Measurements from ENCODE around the gene CPN1.
"Not testable (repeated sequence)": the region's sequence is repeated elsewhere in the genome, so short reads cannot be mapped to it uniquely, and the experiment has no call there.

The CPN1 gene

DNA sequence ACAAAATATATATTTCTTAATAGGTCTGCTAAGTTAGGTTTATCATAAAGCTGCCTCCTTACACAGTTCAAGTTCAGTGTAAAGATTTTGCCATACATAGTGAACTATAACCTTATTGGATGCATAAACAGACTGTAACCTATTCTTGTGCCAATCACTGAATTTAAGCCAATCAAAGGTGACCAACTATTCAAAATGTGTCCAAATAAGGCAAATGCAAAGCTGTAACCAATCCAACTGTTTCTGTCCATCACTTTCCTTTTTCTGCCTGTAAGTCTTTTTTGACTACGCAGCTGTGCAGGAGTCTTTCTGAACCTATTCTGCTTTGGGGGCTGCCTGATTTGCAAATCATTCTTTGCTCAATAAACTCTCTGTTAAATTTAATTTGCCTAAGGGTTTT is 60.3 kb downstream of the CPN1 start:
- no peak for DNase-seq

DNA sequence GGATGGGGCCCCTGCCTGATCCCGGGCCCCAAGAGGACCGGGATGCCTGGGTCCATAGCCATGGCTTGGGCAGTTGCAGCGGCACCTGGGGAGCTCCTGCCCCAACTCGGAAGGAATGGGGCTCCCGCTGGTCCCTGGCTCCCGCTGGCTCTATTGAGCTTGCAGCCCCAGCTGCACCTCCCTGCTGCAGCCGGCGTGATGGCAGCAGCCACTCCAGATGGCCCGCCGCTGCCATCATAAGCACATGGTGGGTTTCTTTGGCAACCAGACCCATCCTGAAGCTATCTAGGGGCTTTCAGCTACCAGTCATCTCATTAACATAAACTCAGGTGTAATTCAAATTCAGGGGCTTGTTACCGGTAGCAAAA is 60.8 kb downstream of the CPN1 start:
- DNase-seq, result no peak

DNA sequence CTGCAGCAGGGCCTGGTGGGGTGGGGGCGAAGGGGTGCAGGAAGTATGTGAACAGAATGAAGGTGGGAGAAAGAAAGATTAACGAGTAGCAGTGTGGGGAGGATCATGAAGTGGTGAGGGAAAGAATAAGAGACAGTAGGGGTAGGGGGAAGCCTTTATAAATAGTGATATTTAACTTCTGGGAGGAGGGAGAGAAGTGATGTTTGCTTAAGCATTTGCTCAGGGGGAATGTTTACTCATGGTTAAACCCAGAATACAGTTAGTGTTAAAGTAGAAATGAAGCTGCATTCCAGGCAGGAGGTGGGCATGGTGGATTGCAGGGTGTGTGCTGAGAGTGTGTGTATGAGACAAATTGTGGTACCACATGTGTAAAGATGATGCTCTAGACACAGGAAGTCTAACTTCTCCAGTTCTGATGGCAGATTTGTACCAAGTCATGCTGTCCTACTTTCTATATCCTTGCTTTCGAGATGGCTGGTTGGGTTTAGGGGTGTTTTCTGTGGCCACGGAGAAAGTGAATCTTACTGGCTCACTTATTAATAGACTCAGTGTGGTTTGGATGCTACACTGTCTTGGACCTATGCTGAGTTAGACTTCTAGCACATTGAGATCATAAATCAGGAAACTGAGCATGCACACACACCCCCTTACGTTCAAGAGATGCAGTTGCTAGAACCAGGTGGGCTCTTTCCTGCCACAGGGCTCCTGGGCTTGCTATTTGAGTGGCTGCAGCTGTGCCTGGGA is 61.4 kb downstream of the CPN1 start:
- no peak for DNase-seq

DNA sequence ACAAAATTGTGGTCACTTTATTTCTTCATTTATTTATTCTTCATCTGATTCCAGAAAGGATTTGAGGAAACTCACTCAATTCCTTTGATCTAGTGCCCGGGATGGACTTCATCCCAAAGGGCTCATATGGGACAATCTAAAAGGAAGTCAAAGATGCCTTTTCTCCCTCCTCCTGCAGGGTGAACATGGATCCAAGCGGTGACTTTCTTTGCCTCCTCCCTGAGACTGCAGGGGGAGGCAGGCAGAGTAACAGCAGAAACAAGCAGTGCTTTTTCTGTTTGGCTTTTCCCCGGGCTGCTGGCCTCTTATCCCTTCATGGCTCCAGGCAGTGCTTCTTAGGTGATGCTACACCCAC is 61.9 kb downstream of the CPN1 start:
- DNase-seq, result no peak

DNA sequence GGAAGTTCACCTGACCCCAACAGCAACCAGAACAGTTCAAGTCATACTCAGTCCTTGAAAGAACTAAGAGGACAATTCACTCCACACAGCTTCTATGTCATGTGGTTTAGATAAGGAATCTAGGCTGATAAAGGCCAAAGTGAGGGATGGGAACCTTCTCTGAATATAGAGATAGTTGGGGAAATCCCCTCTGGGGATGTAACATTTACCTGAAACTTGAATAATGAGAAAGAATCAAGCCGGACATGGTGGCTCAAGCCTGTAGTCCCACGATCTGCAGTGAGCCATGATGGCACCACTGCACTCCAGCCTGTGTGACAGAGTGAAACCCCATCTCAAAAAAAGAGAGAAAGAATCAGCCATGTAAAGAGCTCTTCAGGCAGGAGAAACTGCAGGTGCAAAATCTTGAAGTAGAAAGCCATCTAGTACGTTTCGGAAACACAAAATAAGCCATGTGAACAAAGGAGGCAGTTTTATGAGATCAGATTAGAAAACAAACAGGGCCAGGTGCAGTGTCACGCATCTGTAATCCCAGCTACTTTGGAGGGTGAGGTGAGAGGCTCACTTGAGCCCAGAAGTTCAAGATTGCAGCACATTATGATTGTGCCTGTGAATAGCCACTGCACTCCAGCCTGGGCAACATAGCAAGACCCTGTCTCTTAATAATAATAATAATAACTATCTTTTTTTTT is 67.5 kb downstream of the CPN1 start:
- no peak for DNase-seq

DNA sequence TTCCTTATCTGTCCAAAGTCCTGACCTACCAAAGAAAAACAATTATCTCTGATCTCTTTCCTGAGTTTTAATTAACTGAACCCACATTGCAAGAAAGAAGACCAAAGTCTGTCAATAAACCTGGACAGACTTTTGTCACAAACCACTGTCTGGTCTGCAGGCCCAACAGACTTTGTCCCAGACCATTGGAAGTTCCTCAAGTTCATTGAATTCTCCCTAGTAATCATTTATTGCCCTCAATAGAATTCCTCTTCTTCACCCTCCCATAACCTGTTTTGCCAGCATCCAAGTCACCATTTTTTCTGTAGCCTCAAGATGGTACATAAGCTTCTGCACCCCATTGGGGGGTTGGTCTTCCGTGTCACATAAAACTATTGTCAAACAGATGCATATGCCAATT is 68.0 kb downstream of the CPN1 start:
- no peak for DNase-seq

DNA sequence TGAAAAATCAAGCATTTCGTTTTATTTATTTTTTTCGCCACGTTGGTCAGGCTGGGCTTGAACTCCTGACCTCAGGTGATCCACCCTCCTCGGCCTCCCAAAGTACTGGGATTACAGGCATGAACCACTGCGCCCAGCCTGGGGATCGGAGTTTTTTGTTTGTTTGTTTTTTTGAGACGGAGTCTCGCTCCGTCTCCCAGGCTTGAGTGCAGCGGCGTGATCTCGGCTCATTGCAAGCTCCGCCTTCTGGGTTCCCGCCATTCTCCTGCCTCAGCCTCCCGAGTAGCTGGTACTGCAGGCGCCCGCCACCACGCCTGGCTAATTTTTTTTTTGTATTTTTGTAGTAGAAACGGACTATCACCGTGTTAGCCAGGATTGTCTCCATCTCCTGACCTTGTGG is 69.8 kb downstream of the CPN1 start:
- DNase-seq, result not testable (repeated sequence)

DNA sequence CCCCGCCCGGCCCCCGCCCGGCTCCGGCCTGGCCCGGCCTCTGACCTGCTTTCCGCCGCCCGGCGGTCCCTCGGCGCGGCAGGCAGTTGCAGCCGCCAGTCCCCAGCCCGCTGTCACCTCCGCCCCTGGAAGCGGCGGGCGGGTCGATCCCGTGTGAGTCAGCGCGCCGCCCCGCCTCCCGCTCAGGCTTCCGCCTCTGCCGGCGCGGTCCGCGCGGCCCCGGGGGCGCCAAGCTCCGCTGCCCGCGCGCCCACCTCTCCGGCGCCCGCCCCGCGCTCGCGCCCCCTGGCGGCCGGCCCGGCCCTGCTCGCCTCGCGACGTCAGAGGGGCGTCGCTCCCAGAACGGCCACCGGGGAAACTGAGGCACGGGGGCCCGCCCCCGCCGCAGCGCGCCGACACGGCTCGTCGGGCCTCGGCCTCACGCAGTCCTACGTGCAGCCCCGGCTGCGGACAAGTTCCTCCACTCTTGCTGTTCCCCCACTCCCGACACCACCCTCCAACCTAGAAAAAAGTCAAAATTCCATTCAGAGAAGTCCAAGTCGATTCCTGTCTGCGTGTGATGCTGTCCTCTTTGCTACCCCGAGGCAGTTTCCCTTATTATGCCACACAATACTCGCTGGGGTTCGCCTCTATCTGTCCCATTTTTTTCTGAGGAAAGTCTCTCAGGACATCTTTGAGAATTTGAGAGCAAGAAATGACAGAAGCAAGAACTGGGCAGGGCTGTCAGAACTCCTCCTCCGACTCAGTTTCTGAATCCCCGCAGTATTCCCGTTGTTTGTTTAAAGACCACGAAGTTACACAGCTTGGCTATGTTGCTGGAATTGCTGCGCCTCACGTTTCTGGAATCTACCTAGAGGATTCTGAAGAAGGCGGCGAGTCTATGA is 71.6 kb downstream of the CPN1 start, which contains the start of gene DNMBP:
Gene DNMBP (minus strand): TSS at position 155 of the 884 bp plus-strand sequence. CDS start 37,823 bp downstream, outside the sequence.
- peak; percentile 86 for DNase-seq

DNA sequence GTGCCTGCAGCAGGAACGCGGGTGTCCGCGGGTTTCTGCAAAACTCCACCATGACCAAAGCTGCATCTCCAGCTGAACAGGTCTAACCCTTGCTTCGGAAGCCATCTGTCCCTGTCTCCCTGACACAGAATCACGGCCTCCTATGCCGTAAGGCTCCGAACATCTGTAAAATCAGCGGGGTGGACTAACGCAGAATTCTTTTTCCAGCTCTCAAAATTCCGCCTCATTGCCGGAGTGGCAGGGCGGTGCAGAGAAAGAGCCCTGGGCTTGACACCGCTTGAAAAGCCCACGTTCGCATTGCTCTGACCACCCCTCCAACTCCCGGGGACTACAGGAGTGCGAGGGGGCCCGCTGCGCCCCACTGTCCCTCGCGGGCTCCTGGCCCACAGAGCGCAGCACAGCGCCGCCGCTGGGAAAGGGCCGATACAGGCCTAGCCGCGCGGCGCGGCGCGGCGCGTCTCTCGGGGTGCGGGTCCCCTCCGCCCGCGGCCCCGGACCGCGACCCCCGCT is 72.3 kb downstream of the CPN1 start:
- no peak for DNase-seq

DNA sequence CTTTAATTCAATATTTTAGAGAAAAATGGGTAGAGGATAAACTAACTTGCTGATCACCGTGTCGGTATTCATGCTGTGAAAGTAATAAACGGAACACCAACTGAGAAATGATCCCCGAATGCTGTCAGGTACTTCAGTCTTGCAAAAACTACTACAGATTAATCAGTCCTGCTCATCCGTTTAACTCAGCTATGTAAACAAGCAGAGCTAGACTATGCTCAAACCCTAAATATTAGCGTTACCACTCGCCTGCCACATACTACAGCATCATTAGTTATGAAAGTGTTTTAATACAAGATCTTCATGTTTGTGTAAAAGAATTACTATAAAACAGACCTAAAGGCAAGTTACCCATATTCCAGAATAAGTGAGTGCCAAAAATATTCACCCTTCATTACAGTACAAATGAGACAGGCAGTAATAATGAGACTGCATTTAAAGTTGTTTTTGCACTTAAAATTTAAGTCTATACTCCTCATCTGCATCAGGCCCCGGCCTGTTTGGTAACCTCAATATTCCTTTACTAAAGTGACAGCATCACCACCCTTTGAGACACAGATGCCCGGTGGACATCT is 72.9 kb downstream of the CPN1 start:
- no peak for DNase-seq

DNA sequence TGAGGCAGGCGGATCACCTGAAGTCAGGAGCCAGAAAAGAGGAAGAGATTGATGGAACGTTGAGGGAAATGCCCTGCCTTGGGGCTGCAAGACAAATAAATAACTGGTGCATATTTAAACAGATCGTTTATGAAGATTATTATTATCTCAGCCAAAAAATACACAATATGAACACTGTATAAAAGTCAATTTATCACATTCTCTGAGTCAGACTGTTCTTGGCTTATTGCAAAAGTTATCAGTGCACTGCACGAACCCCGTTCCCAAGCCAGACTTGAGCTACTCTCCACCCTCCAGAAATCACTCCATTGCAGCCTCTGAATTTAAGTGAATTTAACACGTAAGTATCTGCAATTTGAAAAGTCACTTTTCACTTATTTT is 73.5 kb downstream of the CPN1 start:
- DNase-seq, result peak; percentile 31

DNA sequence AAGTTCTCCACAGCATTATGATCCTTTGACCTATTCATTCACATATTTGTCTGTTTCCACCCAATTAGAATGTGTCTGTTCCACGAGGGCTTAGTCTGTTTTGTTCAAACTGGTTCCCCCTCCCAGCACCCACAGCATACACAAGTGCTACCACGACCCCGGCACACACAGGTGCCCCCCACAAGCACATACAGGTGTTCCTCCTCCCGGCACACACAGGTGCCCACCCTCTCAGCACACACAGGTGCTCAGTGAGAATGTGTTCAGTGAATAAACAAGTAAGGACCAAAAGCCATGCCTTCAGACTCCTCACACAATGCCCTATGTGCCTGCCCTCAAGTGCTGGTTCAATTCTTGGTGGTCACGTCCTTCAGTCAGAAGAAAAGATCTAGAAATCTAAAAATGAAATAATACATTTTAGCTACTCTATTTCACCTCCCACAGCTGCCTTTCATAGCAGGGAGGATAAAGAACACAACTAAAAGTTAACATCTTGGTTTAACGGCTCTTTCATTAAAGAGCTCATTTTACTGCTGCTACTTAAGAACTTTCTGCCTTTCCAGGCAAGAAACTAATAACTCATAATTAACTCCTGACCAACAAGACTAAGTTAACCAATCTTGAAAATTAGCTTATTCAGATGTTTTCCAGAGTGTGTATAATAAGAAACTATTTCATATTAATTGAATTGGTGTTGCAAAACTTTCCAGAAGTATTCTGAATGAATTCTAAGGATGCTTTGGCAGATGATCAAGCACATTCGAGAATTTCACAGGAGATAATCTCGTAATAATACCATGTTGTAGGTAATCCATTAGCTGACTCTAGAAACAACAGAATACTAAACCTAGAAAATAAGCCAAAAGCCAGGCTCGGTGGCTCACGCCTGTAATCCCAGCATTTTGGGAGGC is 74.2 kb downstream of the CPN1 start:
- no peak for DNase-seq

DNA sequence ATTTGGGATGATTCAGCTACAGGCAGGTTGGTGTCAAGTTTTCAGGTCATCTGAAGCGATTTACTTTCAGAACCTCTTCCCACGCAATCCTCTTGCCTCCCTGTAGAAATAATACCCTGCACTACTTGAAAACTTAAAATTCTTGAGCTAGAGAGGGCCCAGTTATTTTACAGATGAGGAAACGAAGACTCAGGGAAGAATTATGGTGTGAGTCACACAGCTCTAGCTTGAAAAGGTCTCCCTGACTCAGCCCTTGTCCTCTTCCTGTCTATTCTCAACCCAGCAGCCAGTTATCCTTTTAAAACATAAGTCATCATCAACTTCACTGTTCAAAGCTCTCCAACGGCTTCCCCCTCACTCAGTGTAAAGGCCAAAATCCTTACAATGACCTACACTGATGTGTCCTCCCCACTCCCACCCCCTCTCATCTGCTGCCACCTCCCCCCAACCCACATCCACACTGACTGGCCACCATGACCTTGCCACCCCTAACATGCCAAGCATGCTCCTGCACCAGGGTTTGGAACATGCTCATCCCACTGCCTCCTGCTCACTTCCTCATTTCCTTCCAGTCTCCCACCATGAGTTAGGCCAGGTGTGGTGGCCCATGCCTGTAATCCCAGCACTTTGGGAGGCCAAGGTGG is 75.3 kb downstream of the CPN1 start:
- DNase-seq, result peak; percentile 97

DNA sequence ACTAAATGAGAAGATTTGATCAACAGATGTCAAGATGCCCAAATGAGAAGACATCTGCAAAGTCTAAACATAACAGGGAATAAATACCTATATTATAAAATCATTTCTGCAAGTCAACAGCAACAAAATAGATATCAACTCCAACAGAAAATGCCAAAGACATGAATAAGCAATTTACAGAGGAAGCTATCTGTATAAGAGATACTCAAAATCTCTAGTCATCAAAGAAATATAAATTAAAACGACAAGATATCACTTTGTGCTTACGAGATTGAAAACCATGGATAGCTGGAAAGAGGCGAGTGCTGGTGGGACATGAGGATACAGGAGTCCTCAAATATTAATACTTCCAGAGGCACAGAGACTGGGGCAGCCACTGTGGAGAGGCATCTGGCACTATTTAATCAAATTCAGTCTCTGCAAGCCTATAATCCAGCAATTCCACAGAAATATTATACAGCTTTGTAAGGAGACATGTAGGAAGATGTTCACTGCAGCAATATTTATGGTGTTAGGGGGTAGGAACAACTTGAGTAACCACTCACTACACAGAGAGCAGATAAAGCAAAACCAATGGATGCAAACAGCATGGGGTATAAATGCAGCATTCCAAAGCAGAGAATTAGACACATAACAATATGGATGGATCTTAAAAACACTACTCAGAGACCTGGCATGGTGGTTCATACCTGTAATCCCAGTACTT is 76.7 kb downstream of the CPN1 start:
- peak; percentile 30 for DNase-seq

DNA sequence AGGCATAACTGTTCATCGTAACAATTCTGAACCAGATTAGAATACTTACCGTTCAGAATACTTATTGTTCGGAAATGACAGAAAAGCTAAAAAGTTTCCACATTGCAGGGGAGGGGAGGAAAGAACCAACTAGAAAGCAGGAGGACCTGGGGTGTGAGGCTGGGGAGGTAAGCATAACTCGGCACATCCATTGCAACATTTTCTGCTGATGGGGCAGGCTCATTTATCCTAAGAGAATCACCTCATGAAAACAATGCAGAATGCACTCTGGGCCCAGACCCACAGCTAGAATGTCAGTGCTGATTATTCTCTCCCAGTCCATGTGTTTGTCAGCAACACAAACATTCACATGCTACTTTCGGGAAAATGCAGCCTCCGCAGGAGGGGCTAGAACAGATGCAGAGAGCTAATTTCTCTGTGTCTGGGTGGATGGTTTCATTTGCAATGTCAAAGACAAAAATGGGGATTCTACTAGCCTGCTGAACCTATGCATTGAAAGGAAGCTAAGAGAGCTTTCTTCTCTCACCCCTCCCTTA is 81.5 kb downstream of the CPN1 start:
- no peak for DNase-seq

DNA sequence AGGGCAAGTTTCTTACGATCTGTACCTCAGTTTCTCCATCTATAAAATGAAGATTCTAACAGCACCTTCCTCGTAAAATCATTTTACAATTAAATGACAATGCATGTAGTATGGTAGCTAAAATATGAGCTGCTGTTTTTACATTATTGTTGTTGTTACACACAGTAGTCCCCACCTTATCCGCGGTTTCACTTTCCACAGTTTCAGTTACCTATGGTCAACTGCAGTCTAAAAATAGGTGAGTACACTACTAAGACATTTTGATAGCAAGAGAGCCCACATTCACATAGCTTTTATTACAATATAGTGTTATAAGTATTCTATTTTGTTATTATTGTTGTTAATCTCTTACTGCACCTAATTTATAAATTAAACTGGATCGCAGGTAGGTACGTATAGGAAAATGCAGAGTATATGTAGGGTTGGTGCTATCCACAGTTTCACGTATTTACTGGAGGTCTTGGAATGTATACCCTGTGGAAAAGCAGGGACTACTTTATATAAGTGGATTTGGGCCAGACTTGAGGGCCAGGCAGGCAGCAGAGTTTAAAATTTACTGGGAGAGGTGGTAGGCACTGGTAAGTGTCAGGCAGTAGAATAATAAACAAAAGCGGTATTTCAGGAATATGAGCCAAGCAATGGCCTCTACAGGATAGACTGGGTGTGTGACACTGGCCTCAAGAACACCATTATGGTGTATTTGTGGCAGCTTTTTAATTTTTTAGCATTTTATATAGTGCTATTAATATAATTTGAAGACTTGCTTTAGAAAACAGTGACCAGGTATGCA is 82.2 kb downstream of the CPN1 start:
- DNase-seq, result no peak

DNA sequence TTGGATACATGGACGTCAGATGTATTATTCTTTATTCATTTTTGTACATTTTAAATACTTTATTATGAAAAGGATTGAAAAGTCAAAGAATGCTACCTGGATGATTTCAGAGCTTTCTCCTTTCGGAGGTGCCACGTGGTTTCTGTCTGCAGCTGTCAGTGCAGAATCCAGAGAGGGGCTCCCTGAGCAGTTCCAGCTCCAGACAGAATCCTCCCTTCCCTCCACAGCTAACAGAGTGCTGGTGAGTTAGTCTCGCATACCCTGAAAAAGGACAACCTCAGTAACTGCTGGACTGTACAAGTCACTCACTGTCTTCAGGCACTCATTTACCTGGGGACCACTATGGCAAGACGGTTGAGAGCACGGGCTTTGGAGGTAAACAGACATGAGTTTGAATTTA is 82.8 kb downstream of the CPN1 start:
- no peak for DNase-seq

DNA sequence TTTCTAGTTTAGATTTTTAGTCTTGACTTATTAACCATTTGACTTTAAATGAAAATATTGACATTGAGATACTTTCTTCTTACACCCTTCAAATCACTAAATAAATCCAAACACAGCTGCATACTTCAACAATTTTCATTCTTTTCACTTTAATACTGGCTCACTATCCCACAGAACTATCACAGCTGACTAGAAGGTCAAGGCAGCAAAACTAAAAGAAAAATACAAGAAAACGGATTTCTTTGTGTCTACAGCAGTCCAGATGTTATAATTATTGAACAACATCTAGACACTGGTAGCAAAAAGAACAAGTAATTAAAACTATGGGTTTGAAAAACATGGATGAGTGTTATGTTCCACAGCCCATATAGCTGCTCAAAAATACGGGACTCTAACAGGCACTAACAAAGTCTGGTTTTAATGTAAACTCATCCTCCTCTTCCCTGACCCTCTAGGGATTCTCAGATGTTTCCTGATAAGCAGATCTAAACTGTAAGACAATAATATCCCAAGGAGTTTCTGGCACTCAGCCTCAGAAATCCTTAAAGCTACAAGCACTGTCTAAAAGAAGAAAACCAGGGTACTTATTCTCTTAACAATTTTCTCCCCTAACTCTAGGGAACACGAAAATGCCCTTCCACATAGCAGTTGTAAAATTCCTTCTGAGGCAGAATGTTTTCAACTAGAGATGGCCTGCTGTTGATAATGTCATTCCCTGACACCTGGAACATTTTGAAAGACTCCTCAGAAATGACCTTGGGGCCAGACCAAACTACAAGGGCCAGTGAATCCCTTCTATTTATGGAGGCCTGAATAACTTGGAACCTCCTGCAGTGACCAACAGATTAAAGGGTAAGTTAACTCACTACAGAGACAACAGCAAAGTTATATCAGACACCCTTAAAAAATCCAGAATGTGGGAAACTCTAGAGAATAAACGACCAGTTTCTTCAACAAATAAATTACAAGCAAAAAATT is 84.7 kb downstream of the CPN1 start:
- peak; percentile 67 for DNase-seq

Measured in fibroblast of skin of back (primary cell).